ENCODE data around the gene PCNX2.

GRCh38 chr1:233190987-233191386 lies 104.5 kb downstream of the PCNX2 start:
- TF ChIP-seq EP300 (IDR thresholded peaks at IDR 0.05; ENCODE audit: borderline replicate concordance) = no peak
- TF ChIP-seq CEBPB (IDR thresholded peaks at IDR 0.05) = no peak
- TF ChIP-seq TCF12 (IDR thresholded peaks at IDR 0.05; ENCODE audit: low read depth) = no peak
- TF ChIP-seq YY1 (IDR thresholded peaks at IDR 0.05; ENCODE audit: low read depth) = no peak
- no peak for TF ChIP-seq TEAD4 (IDR thresholded peaks at IDR 0.05)
- TF ChIP-seq RAD21 (IDR thresholded peaks at IDR 0.05; ENCODE audit: low read depth) = no peak
- TF ChIP-seq FOXM1 (IDR thresholded peaks at IDR 0.05; ENCODE audit: borderline replicate concordance, low read depth) = no peak
- no peak for TF ChIP-seq REST (IDR thresholded peaks at IDR 0.05; ENCODE audit: low read depth)
- TF ChIP-seq, protein P1, sequence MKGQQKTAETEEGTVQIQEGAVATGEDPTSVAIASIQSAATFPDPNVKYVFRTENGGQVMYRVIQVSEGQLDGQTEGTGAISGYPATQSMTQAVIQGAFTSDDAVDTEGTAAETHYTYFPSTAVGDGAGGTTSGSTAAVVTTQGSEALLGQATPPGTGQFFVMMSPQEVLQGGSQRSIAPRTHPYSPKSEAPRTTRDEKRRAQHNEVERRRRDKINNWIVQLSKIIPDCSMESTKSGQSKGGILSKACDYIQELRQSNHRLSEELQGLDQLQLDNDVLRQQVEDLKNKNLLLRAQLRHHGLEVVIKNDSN (IDR thresholded peaks at IDR 0.05) = no peak
- no peak for TF ChIP-seq CREB1 (IDR thresholded peaks at IDR 0.05; ENCODE audit: low read depth)
- TF ChIP-seq TAF1 (IDR thresholded peaks at IDR 0.05; ENCODE audit: low read depth) = no peak
